SHP77 (cell line): ENCODE results near the gene CLCN4.
A peak's percentile ranks its signal among the peaks of the same experiment; 100 is the strongest.

Source experiments
- DNase-seq, 2 experiments: peaks; one replicate each; lab custom pipeline; 2025; lab: John Stamatoyannopoulos, UW

Gene CLCN4

GRCh38 chrX:10156199-10157031 lies at the start of gene CLCN4:
Gene CLCN4 (plus strand): TSS chrX:10156975. CDS start chrX:10185033, 28,058 bp downstream.
- peak; percentile 6 to 21 for DNase-seq

DNA sequence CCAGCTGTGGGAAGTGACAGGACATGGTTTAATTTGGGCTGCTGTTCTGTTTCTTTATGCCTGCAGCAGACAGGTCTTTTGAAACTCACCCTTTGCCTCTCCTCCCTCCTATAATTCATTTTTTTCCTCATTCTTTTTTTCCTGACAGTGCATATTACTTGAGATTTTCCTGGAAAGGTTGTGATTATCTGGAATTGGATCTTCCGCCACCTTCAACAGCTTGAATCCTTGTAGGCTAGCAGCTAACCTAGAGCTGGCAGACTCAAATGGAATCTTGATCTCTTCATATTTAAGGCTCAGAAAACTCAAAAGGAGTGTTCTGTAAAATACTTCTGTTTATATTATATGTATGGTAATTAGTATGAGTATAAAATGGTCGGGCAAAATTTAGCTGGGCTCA lies 49.3 kb upstream of the CLCN4 start:
- DNase-seq: no peak

GRCh38 chrX:10108288-10108687 lies 48.5 kb upstream of the CLCN4 start:
- DNase-seq: no peak

DNA sequence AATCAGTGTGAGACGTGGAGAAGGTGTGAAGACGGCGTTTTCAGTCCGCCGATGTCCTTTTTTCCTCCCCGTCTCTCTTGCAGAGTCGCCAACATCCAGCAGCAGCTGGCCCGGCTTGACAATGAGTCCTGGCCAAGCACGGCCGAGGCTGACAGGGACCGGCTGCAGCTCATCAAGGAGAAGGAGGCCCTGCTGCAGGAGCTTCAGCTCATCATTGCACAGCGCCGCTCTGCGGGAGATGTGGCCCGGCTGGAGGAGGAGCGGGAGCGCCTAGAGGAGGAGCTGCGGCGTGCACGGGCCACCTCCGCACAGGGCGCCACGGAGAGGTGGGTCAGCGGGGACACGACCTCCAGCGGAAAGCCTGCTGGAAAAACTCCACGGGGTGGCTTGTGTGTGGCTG lies 47.1 kb upstream of the CLCN4 start:
- DNase-seq: no peak

DNA sequence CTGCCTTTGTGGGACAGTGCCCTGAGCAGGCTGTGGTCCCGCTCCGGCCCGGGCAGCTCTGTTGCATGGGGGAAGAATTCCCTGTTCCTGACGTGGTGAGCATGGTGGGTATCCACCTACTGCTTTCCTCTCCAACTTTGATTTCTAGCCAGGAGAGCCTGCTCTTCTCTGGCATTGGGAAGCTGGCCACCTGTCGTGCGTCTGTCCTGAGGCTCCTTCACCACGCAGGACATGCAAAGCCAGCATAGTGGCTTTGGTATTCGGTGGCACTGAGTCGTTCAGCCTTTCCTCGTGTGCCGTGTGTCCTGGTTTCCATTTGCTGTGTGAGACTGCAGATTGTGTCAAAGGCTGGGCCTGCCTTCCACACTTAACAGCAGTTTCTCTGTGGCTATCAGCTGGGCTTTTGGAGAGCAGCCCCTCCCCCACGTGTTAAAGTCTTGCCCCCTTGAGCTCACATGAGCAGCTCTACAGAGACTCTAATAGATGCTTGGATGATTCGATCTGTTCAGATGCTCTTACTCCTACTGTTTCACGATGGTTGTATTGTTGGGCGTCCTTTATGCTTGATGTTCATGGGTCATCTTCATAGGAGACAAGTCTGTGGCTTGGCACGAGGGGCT lies 46.3 kb upstream of the CLCN4 start:
- DNase-seq: no peak

- DNase-seq: no peak
Measured at GRCh38 chrX:10110984-10111363, 45.8 kb upstream of the CLCN4 start.

- DNase-seq: no peak
Measured at GRCh38 chrX:10111364-10112148, 45.2 kb upstream of the CLCN4 start.

DNA sequence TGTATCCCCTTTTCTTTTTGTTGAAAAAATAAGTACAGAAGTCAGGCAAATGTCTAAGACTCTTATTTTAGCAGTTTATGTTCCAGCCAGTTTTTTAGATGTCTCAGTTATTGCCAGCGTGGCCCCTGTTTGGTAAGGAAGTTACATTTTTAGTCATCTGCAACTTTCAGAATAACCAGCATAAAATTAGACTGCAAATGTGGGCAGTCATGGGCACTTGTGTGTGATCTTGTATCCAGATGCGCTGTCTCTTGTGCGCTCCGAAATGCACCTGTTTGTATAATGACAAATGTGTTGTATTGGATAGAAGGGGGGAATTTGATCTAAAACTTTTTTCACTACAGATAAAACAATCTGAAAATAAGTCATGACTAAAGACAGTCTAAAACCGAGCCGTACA lies 44.3 kb upstream of the CLCN4 start:
- DNase-seq: no peak

DNA sequence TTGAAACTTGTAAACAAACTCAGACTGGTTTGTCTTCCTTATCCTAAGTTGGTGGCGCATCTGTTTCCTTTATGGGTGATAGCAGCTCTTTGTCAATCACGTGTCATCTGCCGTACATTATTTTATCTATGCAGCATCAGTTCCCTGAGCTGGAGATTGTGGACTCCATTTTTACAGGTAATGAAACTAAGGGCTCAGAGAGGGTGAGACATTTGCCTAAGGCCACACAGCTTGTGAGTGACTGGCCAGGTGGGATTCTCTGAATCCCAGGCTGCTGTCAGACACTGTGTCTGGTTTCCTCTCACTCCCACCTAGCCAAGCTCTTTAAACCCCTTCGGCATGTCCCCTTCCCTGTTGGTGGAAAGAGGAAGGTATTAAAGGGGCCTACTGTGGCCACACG lies 41.7 kb upstream of the CLCN4 start:
- DNase-seq: no peak

DNA sequence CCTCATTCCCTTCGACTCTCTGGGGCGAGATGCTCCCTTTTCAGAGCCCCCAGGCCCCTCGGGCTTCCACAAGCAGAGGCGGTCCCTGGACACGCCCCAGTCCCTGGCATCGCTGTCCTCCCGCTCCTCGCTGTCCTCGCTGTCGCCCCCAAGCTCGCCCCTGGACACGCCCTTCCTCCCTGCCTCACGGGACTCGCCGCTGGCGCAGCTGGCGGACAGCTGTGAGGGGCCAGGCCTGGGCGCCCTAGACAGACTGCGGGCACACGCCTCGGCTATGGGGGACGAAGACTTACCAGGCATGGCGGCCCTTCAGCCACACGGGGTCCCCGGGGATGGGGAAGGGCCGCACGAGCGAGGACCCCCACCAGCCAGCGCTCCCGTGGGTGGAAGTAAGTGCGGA lies 39.5 kb upstream of the CLCN4 start:
- no peak for DNase-seq

DNA sequence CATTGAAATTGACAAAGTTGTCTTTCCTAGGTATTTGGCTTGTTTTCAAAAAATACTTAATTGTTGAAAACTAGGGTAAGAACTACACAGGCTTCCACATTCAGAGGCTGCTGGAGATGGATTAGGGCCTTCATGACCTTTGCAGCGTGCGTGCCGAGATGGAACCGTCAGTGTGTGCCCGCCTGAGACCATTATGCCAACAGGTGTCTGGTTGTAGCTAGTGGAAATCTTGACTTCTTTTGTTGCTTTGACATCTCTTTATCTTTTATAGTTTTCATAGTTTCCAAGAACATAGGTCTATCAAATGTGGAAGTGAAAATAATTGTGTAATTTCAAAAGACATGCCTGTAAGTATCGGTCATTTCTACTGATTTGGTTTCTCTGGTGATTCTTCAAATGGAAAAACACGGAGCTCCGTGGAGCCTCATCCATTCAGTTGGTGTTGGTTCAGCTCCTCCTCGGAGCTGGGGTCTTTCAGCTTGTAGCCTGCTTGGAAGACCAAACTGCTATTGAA lies 38.9 kb upstream of the CLCN4 start:
- no peak for DNase-seq

DNA sequence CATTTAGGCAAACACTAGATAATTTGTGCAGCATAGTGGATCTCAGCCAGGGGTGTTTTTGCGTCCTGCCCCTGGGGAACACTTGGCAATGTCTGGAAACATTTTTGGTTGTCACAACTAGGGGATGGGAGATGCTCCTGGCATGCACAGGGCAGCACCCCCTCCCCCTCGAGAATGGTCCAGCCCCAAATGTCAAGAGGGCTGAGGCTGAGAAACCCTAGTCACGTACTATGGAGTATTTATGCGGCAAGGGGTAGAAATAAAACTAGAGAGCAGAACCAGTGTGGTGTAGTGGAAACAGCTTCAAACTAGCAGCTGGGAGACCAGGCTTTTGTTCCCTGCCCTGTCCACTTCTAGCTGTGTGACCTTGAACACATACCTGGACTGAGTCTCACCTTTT lies 38.2 kb upstream of the CLCN4 start:
- no peak for DNase-seq

DNA sequence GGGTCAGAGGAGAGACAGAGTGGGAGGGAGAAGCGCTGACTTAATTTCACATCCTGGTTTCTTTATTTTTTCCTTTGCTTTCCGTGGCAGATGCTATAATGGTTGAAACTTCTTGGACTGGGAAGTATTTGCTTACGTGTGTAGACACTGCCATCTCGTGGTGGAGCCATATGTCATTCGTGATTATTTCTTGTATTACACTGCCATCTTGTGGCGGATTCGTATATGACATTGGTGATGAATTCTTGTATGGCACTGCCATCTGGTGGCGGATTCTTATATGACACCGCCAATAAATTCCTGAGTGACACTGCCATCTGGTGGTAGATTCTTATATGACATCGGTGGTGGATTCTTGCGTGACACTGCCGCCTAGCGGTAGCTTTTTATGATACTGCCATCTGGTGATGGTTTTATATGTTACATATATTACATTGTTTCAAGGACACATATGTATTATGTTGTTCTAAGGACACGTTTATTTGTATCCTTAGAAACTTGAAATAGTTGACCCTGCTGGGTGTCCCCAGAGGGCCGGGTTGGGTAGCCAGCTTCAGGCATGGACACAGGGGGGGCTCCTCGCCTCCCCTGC lies 37.3 kb upstream of the CLCN4 start:
- DNase-seq: peak in 1 of 2 experiments; percentile 22

GRCh38 chrX:10120331-10120730 lies 36.4 kb upstream of the CLCN4 start:
- DNase-seq: no peak

DNA sequence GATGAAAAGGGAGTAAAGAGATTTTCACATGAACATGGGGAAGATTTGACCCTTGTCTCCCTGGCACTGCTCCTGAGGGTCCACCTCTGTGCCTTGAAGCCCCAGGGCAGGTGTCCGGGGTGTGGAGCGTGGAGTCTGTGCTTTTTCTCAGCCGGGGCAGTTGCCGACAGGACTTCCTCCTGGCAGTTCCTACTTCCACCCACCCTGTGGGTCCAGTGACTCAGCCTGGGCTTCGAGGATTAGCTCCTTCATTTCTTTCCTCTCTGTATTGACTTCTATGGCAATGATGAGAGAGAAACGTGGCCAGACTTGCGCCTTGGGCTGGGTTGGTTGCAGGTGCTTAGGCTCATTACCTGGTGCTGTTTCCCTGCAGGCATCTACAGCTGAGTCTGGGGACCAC lies 35.9 kb upstream of the CLCN4 start:
- DNase-seq: no peak

DNA sequence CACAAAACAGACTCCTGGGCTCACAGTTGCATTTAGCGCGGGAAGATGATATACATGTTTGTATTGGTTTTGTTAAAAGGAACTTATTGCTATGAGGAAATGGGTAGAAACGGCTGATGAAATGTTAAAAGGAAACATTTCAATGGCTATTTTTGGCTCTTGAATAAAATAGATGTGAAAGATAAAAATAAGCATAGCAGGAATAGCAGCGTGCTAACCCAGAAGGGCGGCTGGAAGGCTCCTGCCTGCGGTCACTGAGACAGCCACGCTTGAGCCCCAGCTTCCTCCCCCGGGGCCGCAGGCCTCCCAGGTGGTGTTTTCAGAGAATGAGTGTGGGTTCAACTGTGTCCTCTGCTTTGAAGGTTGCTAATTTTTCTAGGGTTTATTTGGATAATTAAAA lies 35.0 kb upstream of the CLCN4 start:
- no peak for DNase-seq

- DNase-seq: no peak
Measured at GRCh38 chrX:10124506-10125247, 32.1 kb upstream of the CLCN4 start.

GRCh38 chrX:10125248-10125615 lies 31.5 kb upstream of the CLCN4 start:
- no peak for DNase-seq

- no peak for DNase-seq
Measured at GRCh38 chrX:10126044-10126443, 30.7 kb upstream of the CLCN4 start.

DNA sequence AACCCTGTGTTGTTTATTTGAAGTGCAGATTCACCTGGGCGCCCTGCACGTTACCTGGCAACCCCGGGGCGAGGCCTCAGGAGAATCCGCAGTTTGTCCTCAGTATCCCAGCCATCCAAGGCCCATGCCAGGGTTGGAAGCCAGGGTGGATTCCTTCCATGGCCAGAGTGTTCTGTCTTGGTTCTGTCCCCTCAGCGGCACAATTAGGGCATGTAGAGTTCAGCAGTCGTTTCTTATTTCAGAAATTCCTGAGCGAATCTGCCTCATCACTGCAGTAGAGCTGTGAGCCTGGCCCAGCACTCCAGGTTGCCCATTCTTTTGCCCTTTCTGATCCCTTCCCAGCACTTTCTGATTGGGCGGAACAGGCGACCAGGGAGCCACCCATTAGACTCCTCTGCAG lies 29.9 kb upstream of the CLCN4 start:
- DNase-seq: no peak

- no peak for DNase-seq
Measured at GRCh38 chrX:10128386-10128785, 28.4 kb upstream of the CLCN4 start.

DNA sequence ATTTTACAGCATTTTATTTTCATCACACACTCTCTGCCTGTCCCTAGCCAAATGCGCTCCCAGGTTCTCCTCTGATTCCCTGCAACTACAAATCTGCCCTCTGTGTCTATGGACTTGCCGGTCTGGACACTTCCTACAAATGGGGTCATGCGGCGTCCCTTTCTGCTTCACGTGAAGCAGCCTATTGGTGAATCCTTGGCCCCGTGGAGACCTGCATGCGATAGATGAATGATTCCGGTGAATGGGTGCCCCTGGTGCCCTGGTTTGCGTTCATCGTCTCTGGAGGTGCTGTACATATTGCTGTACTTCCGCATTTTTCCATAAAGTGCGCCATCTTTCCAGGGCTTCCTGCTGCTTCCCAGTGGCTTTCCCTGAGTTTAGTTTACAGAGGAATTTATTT lies 27.5 kb upstream of the CLCN4 start:
- DNase-seq: no peak
